PC-9 (cell line): ENCODE results near the gene CBFB. TPM values are rescaled to one million over a fixed set of nuclear protein-coding genes. Genes with fewer than 3 reads are reported as not detected.

ENCODE experiments used
- BruUV-seq: library from RNA; stranded (reverse); fragments of 400-500 nt; replicated peaks from 2 replicates; lab custom pipeline; 2021; lab: Mats Ljungman, UMichigan
- CTCF ChIA-PET: fragments of 300-600 bp; sonication (Branson Sonifier 250); formaldehyde crosslinking; loops from one replicate; lab custom pipeline; 2022; ENCODE audit warnings: antibody characterized with exemption; lab: Charles Lee
- POLR2A ChIA-PET: fragments of 300-600 bp; sonication (Branson Sonifier 250); formaldehyde crosslinking; loops from one replicate; lab custom pipeline; 2022; ENCODE audit warnings: antibody characterized with exemption; ENCODE audit not compliant: unreplicated experiment; lab: Charles Lee
- DNase-seq, 2 experiments: peaks; one replicate each; pipeline versions ENCODE4 v3.0.0 to v3.0.0-alpha.2; 2015 to 2022; ENCODE audit warnings: mixed read lengths in 1 of 2
- H2AFZ ChIP-seq: fragments of 200-600 bp; sonication (generic); 2 replicates; pipeline ENCODE4 v1.8.1; 2017; ENCODE audit warnings: antibody characterized with exemption
- H3F3A ChIP-seq: fragments of 200-600 bp; sonication (generic); 2 replicates; pipeline ENCODE4 v1.8.1; 2017; ENCODE audit warnings: antibody characterized with exemption, mild to moderate bottlenecking, low read depth; ENCODE audit not compliant: insufficient read depth
- H3K27ac ChIP-seq: fragments of 200-600 bp; sonication (generic); 2 replicates; pipeline ENCODE4 v1.6.1; 2016; ENCODE audit warnings: mixed run types
- H3K27me3 ChIP-seq: fragments of 200-600 bp; sonication (generic); 2 replicates; pipeline ENCODE4 v1.6.1; 2016; ENCODE audit warnings: low read depth, mixed run types; ENCODE audit not compliant: insufficient read depth
- H3K36me3 ChIP-seq: fragments of 200-600 bp; sonication (generic); 2 replicates; pipeline ENCODE4 v1.6.1; 2016; ENCODE audit warnings: low read depth, mixed run types
- H3K4me1 ChIP-seq: fragments of 200-600 bp; sonication (generic); replicated peaks from 2 replicates; pipeline ENCODE4 v1.6.1; 2016; ENCODE audit warnings: mixed run types; ENCODE audit not compliant: insufficient read depth
- H3K4me2 ChIP-seq: fragments of 200-600 bp; sonication (generic); 2 replicates; pipeline ENCODE4 v1.6.1; 2017; ENCODE audit warnings: mixed run types
- H3K4me3 ChIP-seq: fragments of 200-600 bp; sonication (generic); 2 replicates; pipeline ENCODE4 v1.6.1; 2016; ENCODE audit warnings: mixed run types
- H3K79me2 ChIP-seq: fragments of 200-600 bp; sonication (generic); 2 replicates; pipeline ENCODE4 v1.6.1; 2017; ENCODE audit warnings: low read depth, mixed run types
- H3K9me2 ChIP-seq: fragments of 200-600 bp; sonication (generic); 2 replicates; pipeline ENCODE4 v1.8.1; 2017; ENCODE audit warnings: mild to moderate bottlenecking; ENCODE audit not compliant: insufficient read depth
- H3K9me3 ChIP-seq: fragments of 200-600 bp; sonication (generic); 2 replicates; pipeline ENCODE4 v1.8.1; 2016; ENCODE audit warnings: low read depth; ENCODE audit not compliant: insufficient read depth
- H4K20me1 ChIP-seq: fragments of 200-600 bp; sonication (generic); 2 replicates; pipeline ENCODE4 v1.8.1; 2017; ENCODE audit not compliant: insufficient read depth
- EZH2 ChIP-seq: fragments of 200-600 bp; sonication (generic); IDR thresholded peaks from 2 replicates; pipeline ENCODE4 v1.8.0; 2017; ENCODE audit warnings: antibody characterized with exemption, low read depth
- intact Hi-C: fragments of 100-400 bp; cut with micrococcal nuclease; formaldehyde crosslinking; loops from one replicate; pipeline ENCODE4 v1.10.0; 2022; ENCODE audit not compliant: unreplicated experiment
- total RNA-seq: library from RNA; stranded (reverse); gene quantifications from 2 replicates; pipeline ENCODE4 v1.2.3, GENCODE V29; 2021
- TF ChIP-seq, protein P1 (sequence below): fragments of 200-600 bp; sonication (generic); conservative IDR thresholded peaks from 2 replicates; pipeline ENCODE4 v1.6.1; 2017; ENCODE audit warnings: mixed run types, antibody characterized with exemption, mild to moderate bottlenecking, moderate library complexity

The CBFB gene
- total RNA-seq, 1 experiment from 2014 or later: 63.3 TPM

DNA sequence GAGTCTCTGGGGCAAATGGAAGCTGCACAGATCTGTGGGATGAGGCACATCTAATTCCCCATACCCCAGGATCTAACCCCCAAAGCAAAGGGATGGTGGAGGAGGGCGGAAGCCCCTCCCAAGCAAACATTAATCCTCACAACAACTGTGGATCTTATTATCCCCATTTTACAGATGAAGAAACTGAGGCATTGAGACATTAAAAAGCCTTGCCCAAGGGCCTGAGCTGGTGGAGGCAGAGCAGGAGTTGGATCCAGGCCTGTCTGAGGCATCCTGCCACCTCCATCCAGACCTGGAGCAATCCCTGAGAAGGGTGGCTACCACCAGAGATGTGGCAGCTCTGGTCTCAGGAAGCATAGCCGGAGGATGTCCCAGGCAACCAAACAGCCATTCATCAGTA lies 17.7 kb upstream of the CBFB start:
- H3K36me3 ChIP-seq: no peaks in the 10 kb centered on the region
- no peak overlapping the region for H3K27ac ChIP-seq
- H3K4me3 ChIP-seq: no peak overlapping the region
- DNase-seq: no peak
- no peaks in the 10 kb centered on the region for H4K20me1 ChIP-seq
- intact Hi-C loops: no loop called here
- H3K27me3 ChIP-seq: peaks cover 20% of the 10 kb centered on the region
- TF ChIP-seq, protein P1, sequence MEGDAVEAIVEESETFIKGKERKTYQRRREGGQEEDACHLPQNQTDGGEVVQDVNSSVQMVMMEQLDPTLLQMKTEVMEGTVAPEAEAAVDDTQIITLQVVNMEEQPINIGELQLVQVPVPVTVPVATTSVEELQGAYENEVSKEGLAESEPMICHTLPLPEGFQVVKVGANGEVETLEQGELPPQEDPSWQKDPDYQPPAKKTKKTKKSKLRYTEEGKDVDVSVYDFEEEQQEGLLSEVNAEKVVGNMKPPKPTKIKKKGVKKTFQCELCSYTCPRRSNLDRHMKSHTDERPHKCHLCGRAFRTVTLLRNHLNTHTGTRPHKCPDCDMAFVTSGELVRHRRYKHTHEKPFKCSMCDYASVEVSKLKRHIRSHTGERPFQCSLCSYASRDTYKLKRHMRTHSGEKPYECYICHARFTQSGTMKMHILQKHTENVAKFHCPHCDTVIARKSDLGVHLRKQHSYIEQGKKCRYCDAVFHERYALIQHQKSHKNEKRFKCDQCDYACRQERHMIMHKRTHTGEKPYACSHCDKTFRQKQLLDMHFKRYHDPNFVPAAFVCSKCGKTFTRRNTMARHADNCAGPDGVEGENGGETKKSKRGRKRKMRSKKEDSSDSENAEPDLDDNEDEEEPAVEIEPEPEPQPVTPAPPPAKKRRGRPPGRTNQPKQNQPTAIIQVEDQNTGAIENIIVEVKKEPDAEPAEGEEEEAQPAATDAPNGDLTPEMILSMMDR: no peak
- no peak for TF ChIP-seq EZH2
- no peak overlapping the region for H3K4me2 ChIP-seq
- ChIA-PET POLR2A (no interaction called here), CTCF (no interaction called here)
- H3K9me2 ChIP-seq: no peaks in the 10 kb centered on the region
- H3F3A ChIP-seq: peaks cover 3% of the 10 kb centered on the region; the same call in 1 of the 2 replicates
- no TSS peak for BruUV-seq
- no peak overlapping the region for H2AFZ ChIP-seq
- H3K4me1 ChIP-seq: no peaks in the 10 kb centered on the region; the same call in 1 of the 2 replicates
- H3K79me2 ChIP-seq: no peaks in the 10 kb centered on the region
- H3K9me3 ChIP-seq: no peaks in the 10 kb centered on the region

DNA sequence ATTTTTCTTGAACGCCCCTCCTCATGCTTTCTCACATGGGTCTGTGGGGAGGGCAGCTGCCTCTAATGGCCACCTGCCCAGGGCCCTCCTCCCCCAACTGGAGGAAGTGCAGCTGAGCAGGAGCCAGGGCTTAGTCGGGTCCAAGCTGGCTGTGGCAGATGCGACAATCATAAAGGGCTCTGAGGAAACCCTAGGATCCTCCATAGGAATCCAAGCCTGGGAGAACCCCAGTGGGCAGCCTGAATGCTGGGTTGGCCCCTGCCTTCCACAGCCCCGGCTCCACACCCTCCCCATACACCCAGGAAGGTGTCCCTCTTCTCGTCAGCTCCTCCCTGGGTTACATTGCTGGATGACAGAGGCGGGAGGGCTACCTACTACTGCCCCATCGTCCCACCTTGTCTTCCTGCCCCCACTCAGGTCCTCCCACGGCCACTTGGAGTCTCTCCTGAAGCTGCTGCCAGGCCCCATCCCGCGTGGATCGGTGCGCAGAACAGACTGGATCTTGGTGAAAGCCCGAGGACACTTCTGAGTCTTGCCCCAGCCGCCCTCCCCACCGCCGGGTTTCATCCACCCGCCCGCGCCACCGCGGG lies 15.6 kb upstream of the CBFB start:
- Histone ChIP-seq H3K27me3 (peaks cover 20% of the 10 kb centered on the region), H4K20me1 (no peaks in the 10 kb centered on the region), H3K27ac (no peak overlapping the region), H3K9me2 (no peaks in the 10 kb centered on the region), H3F3A (peaks cover 6% of the 10 kb centered on the region; the same call in 1 of the 2 replicates), H3K36me3 (no peaks in the 10 kb centered on the region), H3K4me1 (no peaks in the 10 kb centered on the region), H3K4me3 (no peak overlapping the region), H3K9me3 (no peaks in the 10 kb centered on the region), H2AFZ (no peak overlapping the region), H3K79me2 (no peaks in the 10 kb centered on the region), H3K4me2 (peak overlapping the region; percentile 44; the same call in 1 of the 2 replicates)
- TF ChIP-seq, protein P1: no peak
- TF ChIP-seq EZH2: no peak
- BruUV-seq: no TSS peak
- intact Hi-C loops: no loop called here
- POLR2A ChIA-PET: no interaction called here
- DNase-seq: no peak
- CTCF ChIA-PET: interaction anchor here (0.7 kb wide), 1 partner anchor 98 kb away, joined by 3 read pairs; no protein-coding TSS in a partner anchor

DNA sequence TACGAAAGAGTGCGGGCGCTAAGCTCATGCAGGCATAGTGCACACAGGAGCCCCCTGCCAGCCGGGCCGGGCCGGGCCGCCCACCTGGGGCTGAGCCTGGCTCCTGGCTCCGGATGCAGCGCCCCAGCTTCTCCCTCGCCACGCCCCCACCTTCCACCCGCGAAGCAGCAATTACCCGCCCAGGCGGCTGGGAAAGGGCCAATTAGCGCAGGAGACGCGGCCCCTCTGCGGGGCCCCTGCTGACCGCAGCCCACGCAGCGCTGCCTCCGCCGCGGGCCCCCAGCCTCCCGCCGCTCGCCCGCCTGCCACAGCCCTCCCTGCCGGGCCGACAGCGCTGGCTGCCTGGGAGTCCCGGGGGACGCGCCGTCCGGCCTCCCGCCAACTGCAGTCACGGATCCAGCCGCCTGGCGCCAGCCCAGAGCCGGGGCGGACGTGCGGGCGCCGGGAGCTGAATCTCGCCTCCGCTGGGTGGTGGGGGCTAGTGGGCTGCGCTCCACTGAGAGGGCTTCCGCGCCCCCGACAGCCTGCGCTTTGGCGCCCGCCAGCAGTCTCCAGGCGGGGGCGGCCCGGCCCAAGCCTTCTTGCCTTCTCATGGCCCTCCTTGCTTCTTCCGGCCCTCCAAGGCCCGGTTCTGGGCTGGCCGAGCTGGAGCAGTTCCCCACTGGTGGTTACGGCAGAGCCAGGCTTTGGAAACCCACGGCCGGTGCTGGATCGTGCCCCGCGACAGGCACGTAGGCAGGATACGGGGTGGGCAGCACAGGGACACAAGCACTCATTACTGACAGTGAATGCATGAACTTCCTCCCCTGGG lies 14.9 kb upstream of the CBFB start:
- Histone ChIP-seq H3K4me1 (no peaks in the 10 kb centered on the region), H3K27ac (no peak overlapping the region), H3K9me2 (no peaks in the 10 kb centered on the region), H3K4me2 (peak overlapping the region; percentile 44; the same call in 1 of the 2 replicates), H3F3A (peaks cover 6% of the 10 kb centered on the region; the same call in 1 of the 2 replicates), H3K9me3 (no peaks in the 10 kb centered on the region), H3K27me3 (peaks cover 20% of the 10 kb centered on the region), H2AFZ (no peak overlapping the region), H3K4me3 (no peak overlapping the region), H3K79me2 (no peaks in the 10 kb centered on the region), H4K20me1 (no peaks in the 10 kb centered on the region), H3K36me3 (no peaks in the 10 kb centered on the region)
- BruUV-seq: no TSS peak
- ChIA-PET CTCF (no interaction called here), POLR2A (no interaction called here)
- DNase-seq: peak in 1 of 2 experiments; percentile 52
- TF ChIP-seq, protein P1: no peak
- TF ChIP-seq EZH2: no peak
- intact Hi-C loops: loop anchor here (2.0 kb wide), 1 partner anchor 119 kb away; no protein-coding TSS in a partner anchor
